ENCODE measurements around the gene BICC1. TPM values are rescaled to one million over a fixed set of nuclear protein-coding genes. Genes with fewer than 3 reads are reported as not detected.

BICC1 gene
- total RNA-seq, 1 experiment from 2014 or later = 7.9 TPM

GRCh38 chr10:58560068-58560467 is 47.4 kb downstream of the BICC1 start:
- DNase-seq (ENCODE audit: low read depth) = no peak

- no peak for DNase-seq (ENCODE audit: low read depth)
Observed at GRCh38 chr10:58565271-58565670, 52.6 kb downstream of the BICC1 start.

GRCh38 chr10:58567652-58568051 is 55.0 kb downstream of the BICC1 start:
- no peak for DNase-seq (ENCODE audit: low read depth)

- DNase-seq (ENCODE audit: low read depth) = no peak
Observed at GRCh38 chr10:58568428-58568935, 55.8 kb downstream of the BICC1 start.

GRCh38 chr10:58570307-58570723 is 57.6 kb downstream of the BICC1 start:
- no peak for DNase-seq (ENCODE audit: low read depth)

- no peak for DNase-seq (ENCODE audit: low read depth)
Observed at GRCh38 chr10:58570979-58571378, 58.3 kb downstream of the BICC1 start.

GRCh38 chr10:58573144-58573543 is 60.5 kb downstream of the BICC1 start:
- DNase-seq (ENCODE audit: low read depth) = no peak

- DNase-seq (ENCODE audit: low read depth) = no peak
Observed at GRCh38 chr10:58574058-58574457, 61.4 kb downstream of the BICC1 start.

GRCh38 chr10:58575491-58575890 is 62.8 kb downstream of the BICC1 start:
- DNase-seq (ENCODE audit: low read depth) = no peak

GRCh38 chr10:58576751-58577436 is 64.2 kb downstream of the BICC1 start:
- DNase-seq (ENCODE audit: low read depth) = no peak

GRCh38 chr10:58577437-58577777 is 64.7 kb downstream of the BICC1 start:
- DNase-seq (ENCODE audit: low read depth) = no peak

- no peak for DNase-seq (ENCODE audit: low read depth)
Observed at GRCh38 chr10:58578366-58578765, 65.7 kb downstream of the BICC1 start.

GRCh38 chr10:58579011-58579655 is 66.5 kb downstream of the BICC1 start:
- DNase-seq (ENCODE audit: low read depth) = no peak

- no peak for DNase-seq (ENCODE audit: low read depth)
Observed at GRCh38 chr10:58582045-58582444, 69.4 kb downstream of the BICC1 start.

- no peak for DNase-seq (ENCODE audit: low read depth)
Observed at GRCh38 chr10:58585435-58585834, 72.8 kb downstream of the BICC1 start.

GRCh38 chr10:58586282-58587245 is 73.9 kb downstream of the BICC1 start:
- DNase-seq (ENCODE audit: low read depth) = no peak

- DNase-seq (ENCODE audit: low read depth) = no peak
Observed at GRCh38 chr10:58587676-58588075, 75.0 kb downstream of the BICC1 start.

- DNase-seq (ENCODE audit: low read depth) = no peak
Observed at GRCh38 chr10:58588673-58589265, 76.1 kb downstream of the BICC1 start.

- peak; percentile 73 for DNase-seq (ENCODE audit: low read depth)
Observed at GRCh38 chr10:58590152-58590840, 77.6 kb downstream of the BICC1 start.

GRCh38 chr10:58590924-58591323 is 78.3 kb downstream of the BICC1 start:
- no peak for DNase-seq (ENCODE audit: low read depth)

- no peak for DNase-seq (ENCODE audit: low read depth)
Observed at GRCh38 chr10:58593008-58593407, 80.3 kb downstream of the BICC1 start.

All from HT1080 (cell line).